ENCODE measurements around the gene KLF3.

Gene KLF3

DNA sequence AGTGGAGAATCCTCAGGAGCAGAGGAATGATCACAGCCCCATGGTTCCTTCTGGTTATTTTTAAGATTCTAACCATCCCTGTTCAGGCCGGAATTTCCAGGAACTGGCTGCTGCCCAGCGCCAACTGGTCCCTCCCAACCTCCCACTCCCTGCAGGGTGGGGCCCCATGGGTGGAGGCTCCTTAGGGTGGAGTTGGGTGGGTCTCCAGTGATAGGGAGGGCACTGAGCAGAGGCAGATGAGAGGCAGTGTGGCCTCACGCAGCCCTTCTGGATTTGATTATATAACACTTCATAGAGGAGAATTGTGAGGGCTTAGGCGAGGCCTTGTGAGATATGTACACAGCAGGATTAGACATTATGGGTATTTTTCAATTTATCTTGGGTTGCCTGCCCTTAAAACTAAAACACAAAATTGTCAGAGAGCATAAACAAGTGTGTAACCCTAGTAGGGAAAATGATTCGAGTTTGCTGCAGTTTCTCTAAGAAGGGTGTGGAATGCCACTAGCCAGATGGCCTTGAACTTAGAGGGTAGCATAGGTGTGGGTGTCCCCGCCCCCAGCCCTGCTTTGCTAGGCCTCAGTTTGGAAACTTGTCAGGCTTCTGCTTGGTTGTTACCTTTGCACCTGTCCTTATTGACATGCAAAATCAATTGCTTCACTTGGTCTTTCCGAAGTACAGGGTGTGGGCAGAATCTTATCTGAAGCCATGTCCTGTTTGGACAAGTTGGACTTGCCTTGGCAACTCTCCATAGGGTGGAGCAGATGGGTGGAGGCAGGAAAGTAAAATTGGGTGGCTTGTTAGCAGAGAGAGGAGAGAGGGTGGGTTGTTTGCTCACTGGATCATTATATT lies 9.4 kb downstream of the KLF3 start:
- CTCF ChIA-PET = interaction anchor here (0.6 to 5.8 kb wide), 12 partner anchors 13 to 825 kb away, joined by 3 to 141 read pairs (median 14); no protein-coding TSS in a partner anchor
- H3K4me1 Mint-ChIP-seq = peaks cover 94% of the 10 kb centered on the region
- H3K9me3 Mint-ChIP-seq = no peaks in the 10 kb centered on the region
- H3K4me3 Mint-ChIP-seq = peak overlapping the region; percentile 35
- no peaks in the 10 kb centered on the region for H3K27me3 Mint-ChIP-seq
- no peak for DNase-seq
- peak overlapping the region; percentile 82 for H3K27ac Mint-ChIP-seq
- peaks cover 29% of the 10 kb centered on the region for H3K36me3 Mint-ChIP-seq

GRCh38 chr4:38674258-38675144 lies 10.5 kb downstream of the KLF3 start:
- CTCF ChIA-PET = interaction anchor here (0.6 to 5.8 kb wide), 25 partner anchors 8 to 827 kb away, joined by 3 to 141 read pairs (median 4); no protein-coding TSS in a partner anchor
- H3K4me3 Mint-ChIP-seq = peak overlapping the region; percentile 50
- peak overlapping the region; percentile 82 for H3K27ac Mint-ChIP-seq
- H3K27me3 Mint-ChIP-seq = no peaks in the 10 kb centered on the region
- H3K4me1 Mint-ChIP-seq = peaks cover 87% of the 10 kb centered on the region
- peaks cover 30% of the 10 kb centered on the region for H3K36me3 Mint-ChIP-seq
- no peak for DNase-seq
- H3K9me3 Mint-ChIP-seq = no peaks in the 10 kb centered on the region

- H3K27me3 Mint-ChIP-seq = no peaks in the 10 kb centered on the region
- peak; percentile 91 for DNase-seq
- CTCF ChIA-PET = interaction anchor here (0.6 to 5.8 kb wide), 28 partner anchors 8 to 1306 kb away, joined by 3 to 141 read pairs (median 4); no protein-coding TSS in a partner anchor
- peaks cover 29% of the 10 kb centered on the region for H3K36me3 Mint-ChIP-seq
- peak overlapping the region; percentile 50 for H3K4me3 Mint-ChIP-seq
- H3K4me1 Mint-ChIP-seq = peaks cover 83% of the 10 kb centered on the region
- no peaks in the 10 kb centered on the region for H3K9me3 Mint-ChIP-seq
- peak overlapping the region; percentile 53 for H3K27ac Mint-ChIP-seq
Measured at GRCh38 chr4:38675146-38676121, 11.4 kb downstream of the KLF3 start.

DNA sequence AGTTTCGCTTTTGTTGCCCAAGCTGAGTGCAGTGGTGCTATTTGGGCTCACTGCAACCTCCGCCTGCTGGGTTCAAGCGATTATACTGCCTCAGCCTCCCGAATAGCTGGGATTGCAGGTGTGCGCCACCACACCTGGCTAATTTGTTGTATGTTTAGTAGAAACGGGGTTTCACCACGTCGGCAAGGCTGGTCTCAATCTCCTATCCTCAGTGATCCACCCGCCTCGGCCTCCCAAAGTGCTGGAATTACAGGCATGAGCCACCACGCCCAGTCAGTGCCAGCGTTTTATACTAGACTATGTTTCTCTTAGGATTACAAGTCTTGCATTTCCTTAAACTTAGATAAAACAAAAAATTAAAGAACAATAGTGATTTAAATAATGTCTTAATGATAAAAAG lies 13.0 kb downstream of the KLF3 start:
- Mint-ChIP-seq H3K27ac (no peak overlapping the region), H3K36me3 (peaks cover 34% of the 10 kb centered on the region), H3K4me3 (no peak overlapping the region), H3K27me3 (no peaks in the 10 kb centered on the region), H3K4me1 (peaks cover 76% of the 10 kb centered on the region), H3K9me3 (no peaks in the 10 kb centered on the region)
- no peak for DNase-seq
- CTCF ChIA-PET = interaction anchor here (1.0 to 5.8 kb wide), 8 partner anchors 8 to 613 kb away, joined by 4 to 141 read pairs (median 17); no protein-coding TSS in a partner anchor

DNA sequence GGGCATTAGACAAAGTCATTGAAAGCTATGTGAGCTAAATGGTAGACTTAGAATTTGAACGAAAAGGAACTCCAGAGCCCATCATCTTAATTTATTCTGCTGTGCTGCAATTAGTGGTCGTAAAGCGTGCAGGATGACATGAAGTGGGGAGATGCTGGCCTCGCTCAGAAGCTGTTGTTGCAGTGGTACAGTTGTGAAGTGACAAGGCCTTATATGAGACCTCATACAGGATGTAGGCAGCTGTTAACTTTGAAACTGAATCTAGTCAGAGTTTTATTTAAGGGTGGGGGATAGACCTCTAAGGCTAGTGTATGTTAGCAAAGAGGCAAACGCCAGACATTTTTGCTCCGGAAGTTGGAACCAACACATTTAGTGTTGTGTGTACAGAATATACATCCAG lies 13.4 kb downstream of the KLF3 start:
- Mint-ChIP-seq H3K27me3 (no peaks in the 10 kb centered on the region), H3K27ac (no peak overlapping the region), H3K36me3 (peaks cover 37% of the 10 kb centered on the region), H3K9me3 (no peaks in the 10 kb centered on the region), H3K4me1 (peaks cover 76% of the 10 kb centered on the region), H3K4me3 (no peak overlapping the region)
- no peak for DNase-seq
- CTCF ChIA-PET = interaction anchor here (1.0 to 5.8 kb wide), 7 partner anchors 8 to 608 kb away, joined by 3 to 141 read pairs (median 16); no protein-coding TSS in a partner anchor

DNA sequence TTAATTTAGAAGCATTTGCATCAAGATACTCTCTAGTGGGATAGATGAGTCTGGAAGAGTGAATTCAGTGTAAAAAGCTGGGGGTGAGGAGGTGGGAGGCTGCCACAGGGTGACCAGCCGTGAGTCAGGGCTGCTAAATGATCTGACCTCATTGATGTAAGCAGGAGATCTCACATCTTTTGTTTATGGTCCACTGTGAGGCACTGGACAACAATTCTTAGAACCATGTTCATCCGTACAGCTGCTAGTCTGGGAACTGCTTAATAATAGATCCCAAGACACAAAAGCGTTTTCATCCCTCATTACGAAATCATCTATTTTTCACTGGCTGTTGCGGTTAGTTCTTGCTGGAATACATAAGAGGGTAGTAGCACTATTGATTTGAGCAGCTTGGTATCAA lies 14.1 kb downstream of the KLF3 start:
- no peak for DNase-seq
- H3K27me3 Mint-ChIP-seq = no peaks in the 10 kb centered on the region
- peaks cover 34% of the 10 kb centered on the region for H3K36me3 Mint-ChIP-seq
- H3K9me3 Mint-ChIP-seq = no peaks in the 10 kb centered on the region
- no peak overlapping the region for H3K27ac Mint-ChIP-seq
- CTCF ChIA-PET = interaction anchor here (0.5 to 5.8 kb wide), 5 partner anchors 9 to 497 kb away, joined by 3 to 141 read pairs (median 3); no protein-coding TSS in a partner anchor
- peaks cover 76% of the 10 kb centered on the region for H3K4me1 Mint-ChIP-seq
- H3K4me3 Mint-ChIP-seq = no peak overlapping the region

DNA sequence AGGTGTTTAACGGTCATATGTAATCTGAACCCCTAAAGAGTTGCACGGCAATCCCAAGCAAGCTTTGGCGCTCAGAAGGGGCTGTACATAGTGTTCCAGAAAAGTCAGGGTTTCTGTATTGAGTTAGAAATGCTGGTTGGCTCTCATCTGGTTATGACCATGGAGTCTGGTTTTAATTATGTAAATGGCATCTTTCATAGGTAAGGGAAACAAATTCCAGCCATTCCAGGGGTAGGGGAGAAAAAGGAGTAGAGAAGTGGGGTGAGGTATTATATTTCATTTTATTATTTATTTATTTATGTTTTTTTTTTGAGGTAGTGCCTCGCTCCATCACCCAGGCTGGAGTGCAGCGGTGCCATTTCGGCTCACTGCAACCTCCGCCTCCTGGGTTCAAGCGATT lies 15.9 kb downstream of the KLF3 start:
- peaks cover 47% of the 10 kb centered on the region for H3K36me3 Mint-ChIP-seq
- no peak overlapping the region for H3K27ac Mint-ChIP-seq
- H3K27me3 Mint-ChIP-seq = no peaks in the 10 kb centered on the region
- H3K4me3 Mint-ChIP-seq = no peak overlapping the region
- CTCF ChIA-PET = no interaction called here
- no peaks in the 10 kb centered on the region for H3K9me3 Mint-ChIP-seq
- DNase-seq = no peak
- peaks cover 76% of the 10 kb centered on the region for H3K4me1 Mint-ChIP-seq

GRCh38 chr4:38681281-38681991 lies 17.4 kb downstream of the KLF3 start:
- CTCF ChIA-PET = no interaction called here
- no peak overlapping the region for H3K27ac Mint-ChIP-seq
- no peaks in the 10 kb centered on the region for H3K9me3 Mint-ChIP-seq
- no peaks in the 10 kb centered on the region for H3K27me3 Mint-ChIP-seq
- H3K4me1 Mint-ChIP-seq = peaks cover 73% of the 10 kb centered on the region
- no peak overlapping the region for H3K4me3 Mint-ChIP-seq
- peaks cover 55% of the 10 kb centered on the region for H3K36me3 Mint-ChIP-seq
- no peak for DNase-seq

DNA sequence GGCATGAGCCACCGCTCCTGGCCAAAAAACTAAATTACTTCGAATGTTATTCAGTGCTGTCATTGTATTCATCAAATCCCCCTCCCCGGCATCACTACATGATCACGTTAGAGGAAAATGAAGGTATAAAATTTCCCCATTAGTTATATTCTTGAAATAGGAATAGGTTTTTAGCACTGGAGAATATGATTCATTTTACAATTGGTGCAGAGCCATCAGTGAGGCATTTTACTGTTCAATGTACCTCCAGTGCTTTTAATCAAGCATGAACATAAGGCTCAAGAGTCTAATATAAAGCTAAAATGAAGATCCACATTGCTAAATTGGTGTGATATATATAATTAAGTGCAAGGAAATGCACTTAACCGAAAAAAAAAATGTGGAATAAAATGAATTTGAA lies 18.3 kb downstream of the KLF3 start:
- H3K27ac Mint-ChIP-seq = no peak overlapping the region
- no peaks in the 10 kb centered on the region for H3K27me3 Mint-ChIP-seq
- H3K4me1 Mint-ChIP-seq = peaks cover 77% of the 10 kb centered on the region
- H3K9me3 Mint-ChIP-seq = no peaks in the 10 kb centered on the region
- peaks cover 60% of the 10 kb centered on the region for H3K36me3 Mint-ChIP-seq
- no peak for DNase-seq
- CTCF ChIA-PET = interaction anchor here (0.6 kb wide), 1 partner anchor 23 kb away, joined by 3 read pairs; no protein-coding TSS in a partner anchor
- no peak overlapping the region for H3K4me3 Mint-ChIP-seq

GRCh38 chr4:38683276-38683675 lies 19.3 kb downstream of the KLF3 start:
- peaks cover 77% of the 10 kb centered on the region for H3K4me1 Mint-ChIP-seq
- no peak overlapping the region for H3K27ac Mint-ChIP-seq
- H3K36me3 Mint-ChIP-seq = peaks cover 64% of the 10 kb centered on the region
- no peaks in the 10 kb centered on the region for H3K27me3 Mint-ChIP-seq
- H3K9me3 Mint-ChIP-seq = no peaks in the 10 kb centered on the region
- no peak for DNase-seq
- no peak overlapping the region for H3K4me3 Mint-ChIP-seq
- CTCF ChIA-PET = interaction anchor here (0.6 to 1.0 kb wide), 2 partner anchors 115 to 506 kb away, joined by 3 read pairs; no protein-coding TSS in a partner anchor

DNA sequence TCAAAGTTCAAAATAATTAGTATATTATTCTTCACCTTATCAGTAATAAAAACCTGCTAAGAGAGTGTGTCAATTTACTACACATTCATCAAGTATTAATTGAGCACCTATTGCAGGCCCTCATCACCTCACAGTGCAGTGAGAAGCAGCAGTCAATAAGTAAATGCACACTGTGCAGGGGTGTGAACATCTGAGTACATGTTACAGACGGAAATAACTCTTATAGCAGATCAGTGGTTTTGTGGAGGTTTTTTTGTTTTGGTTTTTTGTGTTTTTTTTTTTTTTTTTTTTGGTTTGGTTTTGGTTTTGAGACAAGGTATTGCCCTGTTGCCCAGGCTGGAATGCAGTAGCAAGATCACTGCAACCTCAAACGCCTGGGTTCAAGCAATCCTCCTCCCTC lies 20.3 kb downstream of the KLF3 start:
- DNase-seq = peak; percentile 39
- no peaks in the 10 kb centered on the region for H3K27me3 Mint-ChIP-seq
- peaks cover 82% of the 10 kb centered on the region for H3K4me1 Mint-ChIP-seq
- CTCF ChIA-PET = interaction anchor here (1.0 kb wide), 1 partner anchor 114 kb away, joined by 3 read pairs; no protein-coding TSS in a partner anchor
- no peak overlapping the region for H3K4me3 Mint-ChIP-seq
- H3K9me3 Mint-ChIP-seq = no peaks in the 10 kb centered on the region
- peak overlapping the region; percentile 83 for H3K27ac Mint-ChIP-seq
- peaks cover 70% of the 10 kb centered on the region for H3K36me3 Mint-ChIP-seq

- Mint-ChIP-seq H3K27ac (peak overlapping the region; percentile 83), H3K4me3 (no peak overlapping the region)
- CTCF ChIA-PET = interaction anchor here (1.1 kb wide), 1 partner anchor 8 kb away, joined by 4 read pairs; no protein-coding TSS in a partner anchor
Measured at GRCh38 chr4:38684951-38685844, 21.2 kb downstream of the KLF3 start.

More at GRCh38 chr4:38684951-38685844, 21.2 kb downstream of the KLF3 start:
- peaks cover 72% of the 10 kb centered on the region for H3K36me3 Mint-ChIP-seq
- H3K9me3 Mint-ChIP-seq = no peaks in the 10 kb centered on the region
- no peak for DNase-seq
- peaks cover 75% of the 10 kb centered on the region for H3K4me1 Mint-ChIP-seq
- no peaks in the 10 kb centered on the region for H3K27me3 Mint-ChIP-seq
